Measurements from ENCODE around the gene GINS1. TPM values are rescaled to one million over a fixed set of nuclear protein-coding genes. Genes with fewer than 3 reads are reported as not detected.
"Not testable (repeated sequence)": the region's sequence is repeated elsewhere in the genome, so short reads cannot be mapped to it uniquely, and the experiment has no call there.

GINS1 gene
- total RNA-seq, 1 donor from 2014 or later = 5.3 TPM

- Mint-ChIP-seq H3K27me3 (ENCODE audit: unreplicated experiment) (peaks cover 2% of the 10 kb centered on the region), H3K4me3 (ENCODE audit: unreplicated experiment) (no peak overlapping the region), H3K27ac (ENCODE audit: unreplicated experiment) (no peak overlapping the region), H3K36me3 (ENCODE audit: unreplicated experiment) (no peaks in the 10 kb centered on the region), H3K4me1 (ENCODE audit: low read depth, unreplicated experiment) (peaks cover 18% of the 10 kb centered on the region), H3K9me3 (ENCODE audit: unreplicated experiment) (peaks cover 7% of the 10 kb centered on the region)
- no peak for TF ChIP-seq CTCF (IDR thresholded peaks at IDR 0.05; ENCODE audit: partially characterized antibody, unreplicated experiment)
- no peak for DNase-seq
These were observed 10.4 kb upstream of the GINS1 start for GRCh38 chr20:25397096-25397495.

- H3K27ac Mint-ChIP-seq (ENCODE audit: unreplicated experiment) = no peak overlapping the region
- TF ChIP-seq CTCF (IDR thresholded peaks at IDR 0.05; ENCODE audit: partially characterized antibody, unreplicated experiment) = no peak
- H3K4me3 Mint-ChIP-seq (ENCODE audit: unreplicated experiment) = no peak overlapping the region
- no peak for DNase-seq
- peaks cover 18% of the 10 kb centered on the region for H3K4me1 Mint-ChIP-seq (ENCODE audit: low read depth, unreplicated experiment)
- peaks cover 6% of the 10 kb centered on the region for H3K36me3 Mint-ChIP-seq (ENCODE audit: unreplicated experiment)
- H3K27me3 Mint-ChIP-seq (ENCODE audit: unreplicated experiment) = peaks cover 2% of the 10 kb centered on the region
- peaks cover 11% of the 10 kb centered on the region for H3K9me3 Mint-ChIP-seq (ENCODE audit: unreplicated experiment)
These were observed 9.7 kb upstream of the GINS1 start for GRCh38 chr20:25397821-25398220.

- Mint-ChIP-seq H3K4me1 (ENCODE audit: low read depth, unreplicated experiment) (peaks cover 18% of the 10 kb centered on the region), H3K27me3 (ENCODE audit: unreplicated experiment) (peaks cover 2% of the 10 kb centered on the region), H3K4me3 (ENCODE audit: unreplicated experiment) (no peak overlapping the region), H3K27ac (ENCODE audit: unreplicated experiment) (no peak overlapping the region), H3K9me3 (ENCODE audit: unreplicated experiment) (peaks cover 15% of the 10 kb centered on the region), H3K36me3 (ENCODE audit: unreplicated experiment) (peaks cover 11% of the 10 kb centered on the region)
- no peak for TF ChIP-seq CTCF (IDR thresholded peaks at IDR 0.05; ENCODE audit: partially characterized antibody, unreplicated experiment)
- no peak for DNase-seq
These were observed 9.0 kb upstream of the GINS1 start for GRCh38 chr20:25398376-25399036.

GRCh38 chr20:25399037-25399430, 8.4 kb upstream of the GINS1 start:
- H3K36me3 Mint-ChIP-seq (ENCODE audit: unreplicated experiment) = peaks cover 14% of the 10 kb centered on the region
- peaks cover 18% of the 10 kb centered on the region for H3K4me1 Mint-ChIP-seq (ENCODE audit: low read depth, unreplicated experiment)
- TF ChIP-seq CTCF (IDR thresholded peaks at IDR 0.05; ENCODE audit: partially characterized antibody, unreplicated experiment) = peak; percentile 54
- H3K27ac Mint-ChIP-seq (ENCODE audit: unreplicated experiment) = no peak overlapping the region
- peaks cover 16% of the 10 kb centered on the region for H3K9me3 Mint-ChIP-seq (ENCODE audit: unreplicated experiment)
- no peak overlapping the region for H3K4me3 Mint-ChIP-seq (ENCODE audit: unreplicated experiment)
- no peak for DNase-seq
- peaks cover under 1% of the 10 kb centered on the region for H3K27me3 Mint-ChIP-seq (ENCODE audit: unreplicated experiment)

GRCh38 chr20:25400291-25400732, 7.2 kb upstream of the GINS1 start:
- H3K27me3 Mint-ChIP-seq (ENCODE audit: unreplicated experiment); H3K4me3 Mint-ChIP-seq (ENCODE audit: unreplicated experiment); DNase-seq; H3K27ac Mint-ChIP-seq (ENCODE audit: unreplicated experiment): not testable (repeated sequence)
- Mint-ChIP-seq H3K36me3 (ENCODE audit: unreplicated experiment) (peaks cover 14% of the 10 kb centered on the region), H3K4me1 (ENCODE audit: low read depth, unreplicated experiment) (peaks cover 17% of the 10 kb centered on the region), H3K9me3 (ENCODE audit: unreplicated experiment) (peaks cover 19% of the 10 kb centered on the region)

Measured in glutamatergic neuron (in vitro differentiated cells).